Activated CD4-positive, alpha-beta T cell treated with anti-CD3 and anti-CD28 coated beads for 4 hours (primary cell): ENCODE measurements around the gene CHMP2A.
"Not testable (repeated sequence)": the region's sequence is repeated elsewhere in the genome, so short reads cannot be mapped to it uniquely, and the experiment has no call there.

Source experiments
- DNase-seq, 2 donors: peaks; one replicate each; pipeline ENCODE4 v3.0.0-alpha.2; 2020

CHMP2A gene

GRCh38 chr19:58553799-58554493, 959 bp downstream of the CHMP2A start:
- no peak for DNase-seq

DNA sequence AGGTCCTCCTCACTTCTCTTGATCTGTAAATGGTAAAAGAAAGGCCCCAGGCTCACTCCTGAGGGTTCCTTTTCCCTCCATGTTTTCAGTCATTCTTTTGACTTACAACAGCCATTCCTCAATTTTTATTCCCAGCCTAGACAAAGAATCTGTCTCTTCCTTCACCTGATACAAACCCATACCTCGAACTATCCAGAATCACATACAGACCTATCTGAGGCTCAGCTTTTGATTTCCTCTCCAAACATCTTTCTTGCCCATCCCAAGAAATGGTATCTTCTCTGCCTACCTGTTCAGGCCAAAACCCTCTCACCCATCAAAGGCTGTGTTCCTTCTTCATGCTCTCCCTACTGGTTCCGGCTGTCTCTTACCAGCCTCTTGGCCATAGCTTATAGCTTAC, 2.2 kb downstream of the CHMP2A start:
- DNase-seq: no peak

DNA sequence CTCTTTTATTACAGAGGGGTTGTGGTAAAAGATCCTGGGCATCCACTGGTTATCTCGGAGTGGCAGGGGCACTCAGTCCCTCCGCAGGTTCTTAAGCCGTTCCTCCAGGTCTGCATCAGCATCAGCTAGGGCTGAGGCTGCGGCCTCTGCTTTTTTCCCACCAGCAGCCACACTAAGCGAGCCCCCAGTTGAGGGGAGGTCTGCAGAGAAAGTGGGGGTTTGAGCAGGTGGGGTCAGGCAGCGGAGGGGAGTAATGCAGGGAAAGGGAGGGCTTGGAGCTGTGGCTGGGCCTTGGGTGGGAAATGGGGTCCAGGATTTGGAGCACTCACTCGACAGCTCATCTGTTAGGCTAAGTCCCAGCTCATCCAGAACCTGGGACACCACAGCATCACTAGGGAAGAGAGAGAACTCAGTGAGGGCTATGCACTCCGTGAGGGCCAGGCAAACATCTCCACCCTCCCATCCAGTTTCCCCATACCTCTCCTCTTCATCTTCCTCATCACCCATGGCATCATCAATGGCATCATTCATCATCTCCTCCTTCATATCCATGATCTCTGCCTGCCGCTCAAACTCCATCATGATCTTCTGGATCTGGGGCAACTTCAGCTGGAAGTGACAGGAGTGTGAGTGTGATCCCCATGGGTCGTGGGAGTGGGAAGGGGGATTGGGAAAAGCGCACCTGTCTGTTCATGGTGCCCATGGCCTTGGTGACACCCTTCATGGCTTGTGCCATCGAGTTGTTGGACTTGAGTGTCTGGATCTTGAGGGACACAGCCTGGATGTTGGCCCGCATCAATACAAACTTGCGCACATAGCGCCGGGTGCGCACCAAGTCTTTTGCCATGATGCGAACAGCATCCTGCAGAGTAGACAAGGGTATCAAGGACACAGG, 3.1 kb downstream of the CHMP2A start:
- DNase-seq: no peak

- no peak for DNase-seq
Measured at GRCh38 chr19:58551123-58551497, 3.8 kb downstream of the CHMP2A start.

- no peak for DNase-seq
Measured at GRCh38 chr19:58550362-58551122, 4.4 kb downstream of the CHMP2A start.

- no peak for DNase-seq
Measured at GRCh38 chr19:58549664-58550361, 5.1 kb downstream of the CHMP2A start.

GRCh38 chr19:58548859-58549663, 5.8 kb downstream of the CHMP2A start:
- no peak for DNase-seq

DNA sequence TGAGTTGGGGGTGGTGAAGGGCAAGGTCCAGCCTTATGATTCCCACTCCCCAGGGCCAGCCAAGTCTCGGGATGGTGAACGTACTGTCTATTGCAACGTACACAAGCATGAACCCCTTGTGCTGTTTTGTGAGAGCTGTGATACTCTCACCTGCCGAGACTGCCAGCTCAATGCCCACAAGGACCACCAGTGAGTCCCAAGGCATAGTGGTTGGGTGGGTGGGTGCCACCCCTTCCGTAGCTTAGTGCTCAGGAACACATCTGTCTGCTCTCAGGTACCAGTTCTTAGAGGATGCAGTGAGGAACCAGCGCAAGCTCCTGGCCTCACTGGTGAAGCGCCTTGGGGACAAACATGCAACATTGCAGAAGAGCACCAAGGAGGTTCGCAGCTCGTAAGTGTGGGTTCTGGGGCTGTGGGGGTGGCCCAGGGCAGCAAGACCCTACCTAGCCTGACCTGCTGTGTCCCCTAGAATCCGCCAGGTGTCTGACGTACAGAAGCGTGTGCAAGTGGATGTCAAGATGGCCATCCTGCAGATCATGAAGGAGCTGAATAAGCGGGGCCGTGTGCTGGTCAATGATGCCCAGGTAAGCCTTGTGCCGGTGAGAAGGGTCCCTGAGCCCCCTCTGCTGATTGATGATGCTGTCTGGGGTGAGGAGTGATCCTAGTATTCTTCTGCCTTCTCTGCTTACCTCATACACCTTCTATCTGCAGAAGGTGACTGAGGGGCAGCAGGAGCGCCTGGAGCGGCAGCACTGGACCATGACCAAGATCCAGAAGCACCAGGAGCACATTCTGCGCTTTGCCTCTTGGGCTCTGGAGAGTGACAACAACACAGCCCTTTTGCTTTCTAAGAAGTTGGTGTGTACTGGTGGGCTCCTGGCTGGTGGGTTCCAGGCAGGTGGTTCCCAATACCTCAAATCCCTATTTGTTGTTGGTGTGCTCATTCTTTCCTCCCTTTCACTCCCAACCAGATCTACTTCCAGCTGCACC, 7.3 kb downstream of the CHMP2A start:
- no peak for DNase-seq

GRCh38 chr19:58546019-58546530, 8.8 kb downstream of the CHMP2A start:
- DNase-seq: no peak

- no peak for DNase-seq
Measured at GRCh38 chr19:58545286-58546018, 9.5 kb downstream of the CHMP2A start.

- peak in 1 of 2 donors; percentile 72 for DNase-seq
Measured at GRCh38 chr19:58544591-58545285, 10.2 kb downstream of the CHMP2A start.

- peak; percentile 100 for DNase-seq
Measured at GRCh38 chr19:58543826-58544590, 10.9 kb downstream of the CHMP2A start, which contains the start of gene TRIM28. Gene TRIM28 (plus strand): TSS chr19:58544064. CDS start chr19:58544758, 694 bp downstream.

- not testable (repeated sequence) for DNase-seq
Measured at GRCh38 chr19:58542641-58543372, 12.1 kb downstream of the CHMP2A start.

GRCh38 chr19:58539169-58539559, 15.7 kb downstream of the CHMP2A start:
- not testable (repeated sequence) for DNase-seq

DNA sequence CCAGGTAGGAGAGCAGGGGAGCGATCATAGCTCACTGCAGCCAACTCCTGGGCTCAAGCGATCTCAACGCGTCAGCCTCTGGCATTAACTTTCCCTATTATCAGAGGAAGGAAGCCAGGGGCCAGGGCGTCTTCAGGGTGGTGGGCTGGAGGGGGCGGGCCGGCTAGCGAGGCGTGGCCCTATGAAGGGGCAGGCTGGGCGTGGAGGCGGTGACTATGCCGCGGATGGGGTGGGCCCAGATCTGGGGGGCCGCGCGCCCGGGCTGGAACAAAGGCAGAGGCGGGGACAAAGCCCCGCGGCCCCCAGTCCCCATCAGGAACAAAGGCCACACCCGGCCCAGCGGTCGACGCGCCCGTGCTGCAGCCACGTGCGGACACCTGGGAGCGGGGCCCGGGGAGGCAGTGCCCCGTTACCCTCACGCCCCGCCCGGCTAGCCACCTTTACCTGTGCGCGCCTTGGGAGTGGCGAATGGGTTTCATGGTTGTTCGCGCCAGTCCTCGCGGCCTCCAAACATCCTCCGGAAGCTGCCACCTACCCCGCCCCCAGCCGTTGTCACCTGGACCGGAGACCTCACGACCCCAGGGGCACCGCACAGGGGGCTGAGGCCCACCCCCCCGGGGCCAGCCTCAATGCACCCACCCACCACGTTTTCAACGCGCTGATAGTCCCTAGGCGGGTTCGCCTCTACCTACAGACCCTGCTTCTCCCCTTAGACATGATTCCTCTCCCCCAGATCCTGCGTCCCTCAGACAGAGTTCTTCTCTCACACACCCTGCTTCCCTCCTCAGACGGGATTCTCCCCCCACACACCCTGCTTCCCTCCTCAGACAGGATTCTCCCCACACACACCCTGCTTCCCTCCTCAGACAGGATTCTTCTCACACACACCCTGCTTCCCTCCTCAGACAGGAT, 16.4 kb downstream of the CHMP2A start:
- DNase-seq: no peak
